NT2/D1 (cell line): Measurements from ENCODE around the gene RALGDS.
"Not testable (repeated sequence)": the region's sequence is repeated elsewhere in the genome, so short reads cannot be mapped to it uniquely, and the experiment has no call there.

Source experiments
- DNase-seq: peaks from one replicate; pipeline ENCODE4 v3.0.0-alpha.2; 2011; ENCODE audit warnings: low read depth, low spot score
- H3K27me3 ChIP-seq: 2 replicates; pipeline ENCODE4 v1.6.0; 2011; ENCODE audit warnings: mild to moderate bottlenecking; ENCODE audit not compliant: insufficient read length, insufficient read depth
- H3K36me3 ChIP-seq: 2 replicates; pipeline ENCODE4 v1.6.1; 2011; ENCODE audit warnings: mild to moderate bottlenecking, low read length, mixed read lengths; ENCODE audit not compliant: insufficient read depth, insufficient read length
- H3K4me1 ChIP-seq: 2 replicates; pipeline ENCODE4 v1.5.1; 2011; ENCODE audit not compliant: insufficient read depth, insufficient read length
- H3K4me3 ChIP-seq: 2 replicates; pipeline ENCODE4 v1.5.1; 2011; ENCODE audit warnings: low read depth; ENCODE audit not compliant: insufficient read length
- H3K9ac ChIP-seq: 2 replicates; pipeline ENCODE4 v1.6.0; 2011; ENCODE audit warnings: low read depth; ENCODE audit not compliant: insufficient read length
- H3K9me3 ChIP-seq: 2 replicates; pipeline ENCODE4 v1.5.1; 2011; ENCODE audit warnings: mild to moderate bottlenecking, low read length; ENCODE audit not compliant: insufficient read depth
- SUZ12 ChIP-seq: IDR thresholded peaks from 2 replicates; pipeline ENCODE4 v1.6.1; 2011; ENCODE audit not compliant: insufficient read length, insufficient read depth; ENCODE audit errors: extremely low read depth
- YY1 ChIP-seq: IDR thresholded peaks from 2 replicates; pipeline ENCODE4 v1.6.1; 2011; ENCODE audit not compliant: insufficient read length, insufficient read depth
- ZNF274 ChIP-seq: IDR thresholded peaks from 2 replicates; pipeline ENCODE4 v1.6.1; 2011; ENCODE audit warnings: mild to moderate bottlenecking, low read depth, low read length

The RALGDS gene

DNA sequence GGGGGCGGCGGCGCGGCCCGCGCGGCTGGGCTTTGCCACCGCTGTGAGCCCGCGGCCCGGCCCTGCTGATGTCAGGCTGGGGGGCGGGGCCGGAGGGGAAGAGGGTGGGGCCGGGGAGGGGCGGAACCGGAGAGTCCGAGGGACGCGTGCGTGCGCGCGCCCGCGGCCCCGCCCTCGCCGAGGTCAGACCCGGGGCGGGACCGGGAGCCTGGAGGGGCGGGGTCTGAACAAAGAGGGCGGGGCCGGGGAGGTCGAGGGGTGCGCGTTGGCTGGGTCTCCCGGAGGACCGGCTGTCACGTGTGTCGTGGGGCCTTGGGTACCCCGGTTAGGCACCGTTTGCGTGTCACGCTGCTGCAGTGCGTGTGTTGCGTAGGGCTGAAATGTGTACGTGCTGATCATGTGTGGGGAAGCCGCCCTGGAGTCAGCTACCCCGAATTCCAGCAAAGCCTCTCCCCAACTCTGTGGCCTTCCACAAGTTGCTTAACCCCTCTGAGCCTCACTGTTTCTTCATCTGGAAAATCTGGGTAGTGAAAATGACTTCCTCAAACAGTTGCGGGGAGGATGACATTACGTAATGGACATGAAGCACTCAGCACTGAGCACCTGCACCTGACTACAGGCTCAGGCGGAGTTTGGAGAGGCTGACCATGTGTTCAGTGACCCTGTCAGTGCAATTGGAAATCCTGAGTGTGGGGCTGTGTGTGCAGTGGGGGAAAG is at the start of gene RALGDS:
Gene RALGDS, minus strand, starts transcription at position 43 of the 717 bp plus-strand sequence. CDS start 86 bp downstream, outside the sequence.
- H3K4me1 ChIP-seq: peaks cover 31% of the 10 kb centered on the region
- peak; percentile 82 for DNase-seq
- H3K27me3 ChIP-seq: peaks cover 7% of the 10 kb centered on the region
- H3K9me3 ChIP-seq: no peaks in the 10 kb centered on the region
- TF ChIP-seq YY1 (no peak), SUZ12 (no peak), ZNF274 (no peak)
- H3K4me3 ChIP-seq: peak within 1 kb of the TSS; percentile 53
- H3K36me3 ChIP-seq: peaks cover 13% of the 10 kb centered on the region
- peak within 1 kb of the TSS; percentile 94 for H3K9ac ChIP-seq

DNA sequence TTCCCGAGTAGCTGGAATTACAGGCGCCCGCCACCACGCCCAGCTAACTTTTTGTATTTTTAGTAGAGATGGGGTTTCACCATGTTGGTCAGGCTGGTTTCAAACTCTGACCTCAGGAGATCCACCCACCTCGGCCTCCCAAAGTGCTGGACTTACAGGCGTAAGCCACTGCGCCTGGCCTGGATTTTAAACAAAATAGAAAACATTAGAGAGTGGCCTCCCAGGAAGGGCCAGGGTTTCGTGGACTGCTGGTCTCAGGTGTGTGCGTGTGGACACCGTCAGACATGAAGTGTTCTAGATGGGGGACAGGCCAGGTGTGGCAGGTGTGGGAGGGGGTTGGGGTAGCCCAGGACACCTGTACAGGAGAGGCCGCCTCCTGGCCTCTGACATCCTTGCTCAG is 49.7 kb upstream of the RALGDS start:
- no peak overlapping the region for H3K4me3 ChIP-seq
- H3K36me3 ChIP-seq: no peaks in the 10 kb centered on the region
- H3K9ac ChIP-seq: no peak overlapping the region
- no peaks in the 10 kb centered on the region for H3K27me3 ChIP-seq
- TF ChIP-seq YY1 (no peak), SUZ12 (no peak), ZNF274 (no peak)
- H3K9me3 ChIP-seq: no peaks in the 10 kb centered on the region
- H3K4me1 ChIP-seq: peaks cover 3% of the 10 kb centered on the region
- no peak for DNase-seq

DNA sequence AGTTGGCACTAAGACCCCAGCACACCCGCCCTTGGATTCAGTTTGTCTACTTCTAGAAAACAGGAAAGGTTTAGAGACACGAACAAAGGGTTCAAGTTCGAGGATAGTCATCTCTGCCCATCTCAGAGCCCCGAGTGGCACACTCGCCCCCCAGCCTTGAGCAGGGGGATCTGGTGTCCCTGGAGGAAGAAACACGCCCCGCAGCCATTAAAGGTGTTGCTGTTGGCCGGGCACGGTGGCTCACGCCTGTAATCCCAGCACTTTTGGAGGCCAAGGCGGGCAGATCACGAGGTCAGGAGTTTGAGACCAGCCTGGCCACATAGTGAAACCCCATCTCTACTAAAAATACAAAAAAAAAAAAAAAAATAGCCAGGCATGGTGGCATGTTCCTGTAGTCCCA is 48.6 kb upstream of the RALGDS start:
- not testable (repeated sequence) for H3K4me3 ChIP-seq, H3K36me3 ChIP-seq, H3K4me1 ChIP-seq, H3K27me3 ChIP-seq, H3K9me3 ChIP-seq, DNase-seq, H3K9ac ChIP-seq

DNA sequence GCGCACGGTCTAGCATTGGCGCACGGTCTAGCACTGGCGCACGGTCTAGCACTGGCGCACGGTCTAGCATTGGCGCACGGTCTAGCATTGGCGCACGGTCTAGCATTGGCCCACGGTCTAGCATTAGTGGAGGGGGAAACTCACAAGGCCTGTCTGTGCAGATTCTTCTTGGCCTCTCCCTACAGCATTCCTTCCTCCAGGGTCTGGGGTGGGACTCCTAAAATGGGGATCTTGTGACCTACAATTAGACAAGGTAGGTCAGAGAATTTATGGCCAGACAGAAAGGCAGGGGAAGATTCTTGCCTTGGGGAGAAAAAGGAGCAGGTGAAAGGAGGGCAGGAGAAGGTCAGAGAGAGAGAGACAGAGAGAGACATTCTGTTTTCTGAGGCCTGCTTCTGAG is 48.1 kb upstream of the RALGDS start:
- Histone ChIP-seq H3K9ac (no peak overlapping the region), H3K4me1 (peaks cover 7% of the 10 kb centered on the region), H3K27me3 (no peaks in the 10 kb centered on the region), H3K4me3 (no peak overlapping the region), H3K36me3 (no peaks in the 10 kb centered on the region), H3K9me3 (no peaks in the 10 kb centered on the region)
- no peak for TF ChIP-seq SUZ12
- TF ChIP-seq ZNF274: no peak
- TF ChIP-seq YY1: no peak
- no peak for DNase-seq

DNA sequence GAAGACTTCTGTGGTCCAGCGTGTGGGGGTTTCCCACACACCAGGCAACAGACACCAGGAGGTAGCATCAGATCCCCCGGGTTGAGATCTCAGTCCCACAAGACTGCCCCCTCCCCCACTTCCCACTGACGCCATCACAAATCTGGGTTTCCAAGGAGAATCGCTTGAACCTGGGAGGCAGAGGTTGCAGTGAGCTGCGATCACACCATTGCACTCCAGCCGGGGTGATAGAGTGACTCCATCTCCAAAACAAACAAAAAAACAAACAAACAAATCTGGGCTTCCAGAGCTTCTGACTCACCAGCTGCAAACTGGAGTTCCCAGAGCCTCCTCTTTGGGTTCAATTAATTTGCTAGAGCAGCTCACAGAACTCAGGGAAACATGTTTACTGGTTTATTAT is 47.4 kb upstream of the RALGDS start:
- Histone ChIP-seq H3K27me3 (no peaks in the 10 kb centered on the region), H3K36me3 (no peaks in the 10 kb centered on the region), H3K9ac (no peak overlapping the region), H3K9me3 (no peaks in the 10 kb centered on the region), H3K4me3 (no peak overlapping the region), H3K4me1 (peaks cover 7% of the 10 kb centered on the region)
- TF ChIP-seq ZNF274: no peak
- TF ChIP-seq SUZ12: no peak
- no peak for TF ChIP-seq YY1
- no peak for DNase-seq

DNA sequence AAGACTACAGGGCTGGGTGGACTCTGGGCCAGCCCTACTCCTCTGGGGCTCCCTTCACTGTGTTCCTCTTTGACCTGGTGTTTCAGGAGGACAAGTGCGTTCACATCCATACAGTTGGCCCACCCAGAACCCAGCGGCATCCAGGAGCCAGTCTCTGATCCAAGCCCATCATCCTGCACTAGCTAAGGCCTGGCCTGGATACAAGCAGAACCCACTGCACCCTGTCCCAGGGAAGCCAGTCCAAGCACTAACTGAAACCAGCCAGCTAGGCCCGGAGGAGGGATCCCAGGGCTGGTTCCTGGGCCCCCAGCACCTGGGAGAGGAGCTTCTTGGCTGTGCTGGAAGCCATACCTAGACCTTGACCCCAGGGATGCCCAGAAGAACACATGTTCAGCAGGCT is 46.7 kb upstream of the RALGDS start:
- no peak for DNase-seq
- H3K36me3 ChIP-seq: no peaks in the 10 kb centered on the region
- no peak overlapping the region for H3K4me3 ChIP-seq
- H3K4me1 ChIP-seq: peaks cover 12% of the 10 kb centered on the region
- no peak overlapping the region for H3K9ac ChIP-seq
- TF ChIP-seq YY1 (no peak), ZNF274 (no peak), SUZ12 (no peak)
- no peaks in the 10 kb centered on the region for H3K9me3 ChIP-seq
- peaks cover 4% of the 10 kb centered on the region for H3K27me3 ChIP-seq

DNA sequence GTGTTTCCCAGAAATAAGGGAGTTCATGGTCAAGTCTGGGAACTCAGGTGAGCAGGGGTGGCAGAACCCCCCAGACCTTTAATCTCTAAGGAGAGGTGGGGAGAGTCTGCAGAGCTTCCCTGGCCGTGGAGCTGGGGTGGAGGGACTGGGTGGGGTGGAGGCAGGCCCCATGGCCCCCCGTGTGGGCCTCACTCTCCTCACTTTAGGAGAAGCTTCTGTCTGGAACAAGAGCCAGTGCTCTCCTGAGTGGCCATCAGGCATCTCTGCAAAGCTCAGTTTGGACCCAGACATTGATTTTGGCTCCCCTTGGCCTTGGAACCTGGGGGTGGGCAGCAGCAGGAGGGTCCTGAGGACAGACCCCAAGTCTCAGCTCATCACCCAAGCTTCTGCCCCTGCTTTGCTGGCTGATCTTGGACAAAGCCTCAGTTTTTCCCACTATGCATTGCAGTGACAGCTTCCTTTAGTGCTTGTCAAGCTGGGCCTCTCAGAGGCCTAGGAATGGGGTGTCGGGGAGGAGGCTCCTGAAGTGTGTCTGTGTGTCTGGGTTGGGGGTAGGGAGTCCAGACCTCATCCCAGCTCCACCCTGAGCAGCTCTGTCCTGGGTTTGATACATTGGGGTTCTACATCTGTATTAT is 46.2 kb upstream of the RALGDS start:
- Histone ChIP-seq H3K4me3 (no peak overlapping the region), H3K9ac (no peak overlapping the region), H3K4me1 (peaks cover 14% of the 10 kb centered on the region), H3K27me3 (peaks cover 5% of the 10 kb centered on the region), H3K9me3 (no peaks in the 10 kb centered on the region), H3K36me3 (no peaks in the 10 kb centered on the region)
- TF ChIP-seq YY1 (no peak), ZNF274 (no peak), SUZ12 (no peak)
- DNase-seq: no peak
